HepG2 (cell line): Measurements from ENCODE around the gene SAMD8. TPM values are rescaled to one million over a fixed set of nuclear protein-coding genes. Genes with fewer than 3 reads are reported as not detected.

Source experiments
- ATF2 ChIP-seq: sonication (generic); formaldehyde crosslinking; IDR thresholded peaks from 2 replicates; pipeline ENCODE4 v1.4.0; 2020; ENCODE audit warnings: missing genetic modification reagents
- HDAC1 ChIP-seq: sonication (generic); formaldehyde crosslinking; IDR thresholded peaks from 2 replicates; pipeline ENCODE4 v1.5.1; 2020; ENCODE audit warnings: mild to moderate bottlenecking, missing genetic modification reagents
- HINFP ChIP-seq: sonication (generic); formaldehyde crosslinking; IDR thresholded peaks from 2 replicates; pipeline ENCODE4 v1.4.0; 2020; ENCODE audit warnings: low read depth, mild to moderate bottlenecking, missing genetic modification reagents
- PRMT3 ChIP-seq: sonication (generic); formaldehyde crosslinking; IDR thresholded peaks from 2 replicates; pipeline ENCODE4 v1.8.1; 2022; ENCODE audit warnings: low read depth, mild to moderate bottlenecking, moderate library complexity, missing genetic modification reagents, borderline replicate concordance
- RFX1 ChIP-seq: fragments of 450-650 bp; IDR thresholded peaks from 2 replicates; pipeline ENCODE4 v1.6.1; 2017
- SAP130 ChIP-seq: IDR thresholded peaks from 2 replicates; pipeline ENCODE4 v1.6.1; 2016; ENCODE audit warnings: low read depth
- SSRP1 ChIP-seq: IDR thresholded peaks from 2 replicates; pipeline ENCODE4 v1.6.1; 2016; ENCODE audit warnings: control low read depth
- STAT5B ChIP-seq: sonication (generic); formaldehyde crosslinking; IDR thresholded peaks from 2 replicates; pipeline ENCODE4 v1.4.0; 2020; ENCODE audit warnings: missing genetic modification reagents
- THAP7 ChIP-seq: sonication (generic); formaldehyde crosslinking; IDR thresholded peaks from 2 replicates; pipeline ENCODE4 v1.8.1; 2023; ENCODE audit warnings: mild to moderate bottlenecking, missing genetic modification reagents
- ZBTB10 ChIP-seq: sonication (generic); formaldehyde crosslinking; IDR thresholded peaks from 2 replicates; pipeline ENCODE4 v1.4.0; 2020; ENCODE audit warnings: missing genetic modification reagents, borderline replicate concordance
- ZBTB38 ChIP-seq: sonication (generic); formaldehyde crosslinking; IDR thresholded peaks from 2 replicates; pipeline ENCODE4 v1.5.1; 2020; ENCODE audit warnings: mild to moderate bottlenecking, missing genetic modification reagents
- ZFP41 ChIP-seq: sonication (generic); formaldehyde crosslinking; IDR thresholded peaks from 2 replicates; pipeline ENCODE4 v1.4.0; 2020; ENCODE audit warnings: mild to moderate bottlenecking, missing genetic modification reagents, borderline replicate concordance
- ZNF281 ChIP-seq: sonication (generic); formaldehyde crosslinking; IDR thresholded peaks from 2 replicates; pipeline ENCODE4 v1.4.0; 2020; ENCODE audit warnings: missing genetic modification reagents, borderline replicate concordance
- ZNF333 ChIP-seq: sonication (generic); formaldehyde crosslinking; IDR thresholded peaks from 2 replicates; pipeline ENCODE4 v1.4.0; 2020; ENCODE audit warnings: mild to moderate bottlenecking, missing genetic modification reagents, borderline replicate concordance
- ZNF382 ChIP-seq: sonication (generic); formaldehyde crosslinking; IDR thresholded peaks from 2 replicates; pipeline ENCODE4 v1.5.0; 2020; ENCODE audit warnings: missing genetic modification reagents, mild to moderate bottlenecking, borderline replicate concordance
- ZNF451 ChIP-seq: sonication (generic); formaldehyde crosslinking; IDR thresholded peaks from 2 replicates; pipeline ENCODE4 v1.5.0; 2020; ENCODE audit warnings: mild to moderate bottlenecking, missing genetic modification reagents
- ZNF460 ChIP-seq: sonication (generic); formaldehyde crosslinking; IDR thresholded peaks from 2 replicates; pipeline ENCODE4 v1.5.1; 2020; ENCODE audit warnings: missing genetic modification reagents, mild to moderate bottlenecking, borderline replicate concordance
- ZNF556 ChIP-seq: sonication (generic); formaldehyde crosslinking; IDR thresholded peaks from 2 replicates; pipeline ENCODE4 v1.4.0; 2020; ENCODE audit warnings: mild to moderate bottlenecking, missing genetic modification reagents, borderline replicate concordance
- ZNF747 ChIP-seq: sonication (generic); formaldehyde crosslinking; IDR thresholded peaks from 2 replicates; pipeline ENCODE4 v1.8.1; 2023; ENCODE audit warnings: missing genetic modification reagents, mild to moderate bottlenecking, borderline replicate concordance
- polyA plus RNA-seq, 8 experiments: library from polyadenylated mRNA; depleted of rRNA in 3 of 8; stranded (reverse) in 7 of 8; unstranded in 1 of 8; fragments of >200 nt; fragmentation: Illumina TruSeq in 4 of 8; extraction: Trizol in 4 of 8; gene quantifications; 2 replicates each; pipeline versions ENCODE4 v1.2.1 to v1.2.3, GENCODE V29; 2011 to 2016; ENCODE audit warnings: low read depth in 4 of 8, missing spikeins in 1 of 8, mixed read lengths in 1 of 8; ENCODE audit not compliant: insufficient read depth in 1 of 8
- total RNA-seq, 5 experiments: library from RNA; depleted of rRNA; stranded (reverse); fragments of >200 nt; fragmentation: Illumina TruSeq; extraction: Trizol; gene quantifications; 2 replicates each; pipeline ENCODE4 v1.2.3, GENCODE V29; 2016; ENCODE audit warnings: low read depth in 1 of 5

Gene SAMD8
- total and polyA plus RNA-seq, 2 of the 13 experiments (the other 11 are each of a cell fraction or from before 2014, with no cell fraction given): 10.4 to 13.2 TPM

GRCh38 chr10:75111365-75111906 is at the start of gene SAMD8 (continued):
- TF ChIP-seq ATF2 (CRISPR knock-in tag) (no peak; the same call in 1 of the 2 replicates), HDAC1 (CRISPR knock-in tag) (peak; percentile 74; the same call in 1 of the 2 replicates), ZNF460 (CRISPR knock-in tag) (no peak), ZNF556 (peak; percentile 90), ZNF281 (CRISPR knock-in tag) (no peak), ZNF451 (peak; percentile 62; the same call in 1 of the 2 replicates), ZFP41 (CRISPR knock-in tag) (no peak), THAP7 (CRISPR knock-in tag) (no peak), ZNF333 (CRISPR knock-in tag) (no peak), ZNF747 (CRISPR knock-in tag) (no peak), ZBTB10 (CRISPR knock-in tag) (no peak), HINFP (CRISPR knock-in tag) (0 out of 2 replicates have a peak, but pooled peaks have one; percentile 46), SSRP1 (no peak), ZBTB38 (CRISPR knock-in tag) (no peak; the same call in 1 of the 2 replicates), PRMT3 (no peak), STAT5B (no peak), SAP130 (peak; percentile 64; the same call in 1 of the 2 replicates), ZNF382 (CRISPR knock-in tag) (no peak), RFX1 (no peak)
